Measurements from ENCODE around the gene PTDSS2. TPM values are rescaled to one million over a fixed set of nuclear protein-coding genes. Genes with fewer than 3 reads are reported as not detected.

Gene PTDSS2
- total and polyA plus RNA-seq, 11 donors: 20.3 to 43.0 (median 25.7) TPM

GRCh38 chr11:532527-532985 is 82.5 kb downstream of the PTDSS2 start:
- TF ChIP-seq POLR2A (IDR thresholded peaks at IDR 0.05): no peak
- no peak for TF ChIP-seq CTCF (IDR thresholded peaks at IDR 0.05)
- ATAC-seq (no peak), DNase-seq (peak in 1 of 5 donors; percentile 33)
- Histone ChIP-seq H3K4me3 (no peak overlapping the region), H3K36me3 (peaks cover 0 to 29% (median 20%) of the 10 kb centered on the region in 9 donors), H3K9me3 (no peaks in the 10 kb centered on the region), H3K4me1 (peaks cover 9 to 47% (median 29%) of the 10 kb centered on the region in 12 donors), H3K27ac (no peak overlapping the region), H3K27me3 (peaks cover 2 to 11% (median 6%) of the 10 kb centered on the region in 9 donors)
- 72 to 84% (median 81%) methylated on average over 19 to 23 of the region's 23 CpGs for WGBS, 4 donors
- intact Hi-C loops (cut with DNase I): no loop called here

GRCh38 chr11:532986-533585 is 83.0 kb downstream of the PTDSS2 start:
- no peak overlapping the region for H3K27ac ChIP-seq
- H3K4me1 ChIP-seq: peaks cover 9 to 50% (median 32%) of the 10 kb centered on the region in 12 donors
- H3K36me3 ChIP-seq: peaks cover 0 to 29% (median 20%) of the 10 kb centered on the region in 9 donors
- H3K4me3 ChIP-seq: no peak overlapping the region
- intact Hi-C loops (cut with DNase I): no loop called here
- WGBS, 4 donors: 90 to 96% (median 94%) methylated on average over 4 to 33 of the region's 33 CpGs
- H3K9me3 ChIP-seq: no peaks in the 10 kb centered on the region
- no peak for ATAC-seq
- H3K27me3 ChIP-seq: peaks cover 3 to 17% (median 9%) of the 10 kb centered on the region in 9 donors
- DNase-seq: peak in 1 of 5 donors; percentile 30
- no peak for TF ChIP-seq CTCF (IDR thresholded peaks at IDR 0.05)
- no peak for TF ChIP-seq POLR2A (IDR thresholded peaks at IDR 0.05)

GRCh38 chr11:533586-534395 is 83.7 kb downstream of the PTDSS2 start:
- 90 to 95% (median 94%) methylated on average over 22 to 37 of the region's 37 CpGs for WGBS, 4 donors
- intact Hi-C loops (cut with DNase I): no loop called here
- peak overlapping the region in 10 of 12 donors; percentile 76 to 99 (median 86) for H3K4me3 ChIP-seq

More at GRCh38 chr11:533586-534395, 83.7 kb downstream of the PTDSS2 start:
- TF ChIP-seq POLR2A (IDR thresholded peaks at IDR 0.05) (no peak), CTCF (IDR thresholded peaks at IDR 0.05) (no peak)
- Histone ChIP-seq H3K9me3 (no peaks in the 10 kb centered on the region), H3K4me1 (peaks cover 9 to 50% (median 32%) of the 10 kb centered on the region in 12 donors), H3K27ac (peak overlapping the region in 1 of 12 donors; percentile 78), H3K27me3 (peaks cover 3 to 19% (median 9%) of the 10 kb centered on the region in 9 donors), H3K36me3 (peaks cover 0 to 29% (median 20%) of the 10 kb centered on the region in 9 donors)
- DNase-seq: peak in 1 of 5 donors; percentile 33
- ATAC-seq: no peak

Measured in heart left ventricle (tissue), 16 donors.